HG02610 (cell line): ENCODE results near the gene MAT2A.
"Not testable (repeated sequence)": the region's sequence is repeated elsewhere in the genome, so short reads cannot be mapped to it uniquely, and the experiment has no call there.

ENCODE experiments used
- ATAC-seq: cut with Tn5 transposase; IDR thresholded peaks from one replicate; pipeline ENCODE4 v1.9.1; 2021; ENCODE audit warnings: mild to moderate bottlenecking, moderate library complexity; ENCODE audit not compliant: unreplicated experiment

MAT2A gene

GRCh38 chr2:85578243-85579180 is 39.5 kb downstream of the MAT2A start:
- peak; percentile 40 for ATAC-seq

GRCh38 chr2:85579266-85579935 is 40.4 kb downstream of the MAT2A start:
- ATAC-seq, result no peak

GRCh38 chr2:85580206-85580605 is 41.2 kb downstream of the MAT2A start:
- ATAC-seq, result no peak

- ATAC-seq, result no peak
Measured at GRCh38 chr2:85582492-85582891, 43.5 kb downstream of the MAT2A start.

GRCh38 chr2:85583667-85584353 is 44.8 kb downstream of the MAT2A start:
- ATAC-seq, result peak; percentile 47

- ATAC-seq, result peak; percentile 18
Measured at GRCh38 chr2:85584354-85584856, 45.4 kb downstream of the MAT2A start, which contains the start of gene VAMP5. Gene VAMP5, plus strand, starts transcription at chr2:85584431. Its CDS starts 60 bp downstream, at chr2:85584491.

- ATAC-seq, result peak; percentile 66
Measured at GRCh38 chr2:85584857-85585780, 46.2 kb downstream of the MAT2A start.

- no peak for ATAC-seq
Measured at GRCh38 chr2:85585781-85586105, 46.8 kb downstream of the MAT2A start.

GRCh38 chr2:85588236-85588635 is 49.3 kb downstream of the MAT2A start:
- no peak for ATAC-seq

- no peak for ATAC-seq
Measured at GRCh38 chr2:85588645-85589044, 49.7 kb downstream of the MAT2A start.

- ATAC-seq, result no peak
Measured at GRCh38 chr2:85589181-85589580, 50.2 kb downstream of the MAT2A start.

GRCh38 chr2:85589982-85590791 is 51.2 kb downstream of the MAT2A start:
- no peak for ATAC-seq

- no peak for ATAC-seq
Measured at GRCh38 chr2:85590950-85591349, 52.0 kb downstream of the MAT2A start.

- ATAC-seq, result no peak
Measured at GRCh38 chr2:85591563-85591962, 52.6 kb downstream of the MAT2A start.

- ATAC-seq, result not testable (repeated sequence)
Measured at GRCh38 chr2:85592299-85592698, 53.3 kb downstream of the MAT2A start.

- no peak for ATAC-seq
Measured at GRCh38 chr2:85593023-85593422, 54.1 kb downstream of the MAT2A start.
